ENCODE measurements around the gene FOXP1. TPM values are rescaled to one million over a fixed set of nuclear protein-coding genes. Genes with fewer than 3 reads are reported as not detected.
A peak's percentile ranks its signal among the peaks of the same experiment; 100 is the strongest.

The FOXP1 gene
- total RNA-seq, 1 experiment from 2014 or later, result 6.5 TPM

- DNase-seq (ENCODE audit: low read depth, low spot score), result no peak
- in situ Hi-C loops (cut with HindIII; ENCODE audit: low pct_unique_long_range_greater_than_20kb, low sequenced_read_pairs), result no loop called here
These were observed 619.9 kb downstream of the FOXP1 start for GRCh38 chr3:70963431-70964275.

GRCh38 chr3:70959506-70960291 lies 623.8 kb downstream of the FOXP1 start:
- in situ Hi-C loops (cut with HindIII; ENCODE audit: low pct_unique_long_range_greater_than_20kb, low sequenced_read_pairs), result no loop called here
- no peak for DNase-seq (ENCODE audit: low read depth, low spot score)

GRCh38 chr3:70952033-70952747 lies 631.3 kb downstream of the FOXP1 start:
- in situ Hi-C loops (cut with HindIII; ENCODE audit: low pct_unique_long_range_greater_than_20kb, low sequenced_read_pairs), result no loop called here
- DNase-seq (ENCODE audit: low read depth, low spot score), result no peak

- no peak for DNase-seq (ENCODE audit: low read depth, low spot score)
- in situ Hi-C loops (cut with HindIII; ENCODE audit: low pct_unique_long_range_greater_than_20kb, low sequenced_read_pairs), result no loop called here
These were observed 632.2 kb downstream of the FOXP1 start for GRCh38 chr3:70951316-70951715.

GRCh38 chr3:70947579-70947978 lies 635.9 kb downstream of the FOXP1 start:
- no peak for DNase-seq (ENCODE audit: low read depth, low spot score)
- in situ Hi-C loops (cut with HindIII; ENCODE audit: low pct_unique_long_range_greater_than_20kb, low sequenced_read_pairs), result no loop called here

GRCh38 chr3:70943886-70944285 lies 639.6 kb downstream of the FOXP1 start:
- in situ Hi-C loops (cut with HindIII; ENCODE audit: low pct_unique_long_range_greater_than_20kb, low sequenced_read_pairs), result no loop called here
- no peak for DNase-seq (ENCODE audit: low read depth, low spot score)

GRCh38 chr3:70933105-70933810 lies 650.3 kb downstream of the FOXP1 start:
- DNase-seq (ENCODE audit: low read depth, low spot score), result peak; percentile 99
- in situ Hi-C loops (cut with HindIII; ENCODE audit: low pct_unique_long_range_greater_than_20kb, low sequenced_read_pairs), result no loop called here

- in situ Hi-C loops (cut with HindIII; ENCODE audit: low pct_unique_long_range_greater_than_20kb, low sequenced_read_pairs), result no loop called here
- DNase-seq (ENCODE audit: low read depth, low spot score), result no peak
These were observed 653.5 kb downstream of the FOXP1 start for GRCh38 chr3:70930066-70930465.

- DNase-seq (ENCODE audit: low read depth, low spot score), result no peak
- in situ Hi-C loops (cut with HindIII; ENCODE audit: low pct_unique_long_range_greater_than_20kb, low sequenced_read_pairs), result no loop called here
These were observed 656.3 kb downstream of the FOXP1 start for GRCh38 chr3:70927239-70927638.

- in situ Hi-C loops (cut with HindIII; ENCODE audit: low pct_unique_long_range_greater_than_20kb, low sequenced_read_pairs), result no loop called here
- DNase-seq (ENCODE audit: low read depth, low spot score), result no peak
These were observed 656.7 kb downstream of the FOXP1 start for GRCh38 chr3:70926835-70927234.

- in situ Hi-C loops (cut with HindIII; ENCODE audit: low pct_unique_long_range_greater_than_20kb, low sequenced_read_pairs), result no loop called here
- DNase-seq (ENCODE audit: low read depth, low spot score), result no peak
These were observed 663.9 kb downstream of the FOXP1 start for GRCh38 chr3:70919661-70920060.

GRCh38 chr3:70919091-70919490 lies 664.4 kb downstream of the FOXP1 start:
- in situ Hi-C loops (cut with HindIII; ENCODE audit: low pct_unique_long_range_greater_than_20kb, low sequenced_read_pairs), result no loop called here
- DNase-seq (ENCODE audit: low read depth, low spot score), result no peak

GRCh38 chr3:70916375-70917055 lies 667.0 kb downstream of the FOXP1 start:
- in situ Hi-C loops (cut with HindIII; ENCODE audit: low pct_unique_long_range_greater_than_20kb, low sequenced_read_pairs), result no loop called here

GRCh38 chr3:70914862-70915261 lies 668.7 kb downstream of the FOXP1 start:
- in situ Hi-C loops (cut with HindIII; ENCODE audit: low pct_unique_long_range_greater_than_20kb, low sequenced_read_pairs), result no loop called here

More at GRCh38 chr3:70916375-70917055, 667.0 kb downstream of the FOXP1 start:
- DNase-seq (ENCODE audit: low read depth, low spot score), result no peak

GRCh38 chr3:70911719-70912118 lies 671.8 kb downstream of the FOXP1 start:
- DNase-seq (ENCODE audit: low read depth, low spot score), result no peak
- in situ Hi-C loops (cut with HindIII; ENCODE audit: low pct_unique_long_range_greater_than_20kb, low sequenced_read_pairs), result no loop called here

More at GRCh38 chr3:70914862-70915261, 668.7 kb downstream of the FOXP1 start:
- DNase-seq (ENCODE audit: low read depth, low spot score), result no peak

GRCh38 chr3:70905491-70905890 lies 678.0 kb downstream of the FOXP1 start:
- in situ Hi-C loops (cut with HindIII; ENCODE audit: low pct_unique_long_range_greater_than_20kb, low sequenced_read_pairs), result no loop called here
- no peak for DNase-seq (ENCODE audit: low read depth, low spot score)

All from SK-MEL-5 (cell line).